ENCODE data around the gene SIAH1.

GRCh38 chr16:48342591-48342990, 42.6 kb downstream of the SIAH1 start:
- TF ChIP-seq CTCF (IDR thresholded peaks at IDR 0.05; ENCODE audit: poor library complexity), result no peak
- TF ChIP-seq EZH2phosphoT487 (IDR thresholded peaks at IDR 0.05; ENCODE audit: low read depth, severe bottlenecking, unreplicated experiment), result no peak
- no peak for TF ChIP-seq EZH2 (IDR thresholded peaks at IDR 0.05; ENCODE audit: borderline replicate concordance)

Data from hepatocyte (in vitro differentiated cells).